HG02981 (cell line): Measurements from ENCODE around the gene MACF1.
A peak's percentile ranks its signal among the peaks of the same experiment; 100 is the strongest.
"Not testable (repeated sequence)": the region's sequence is repeated elsewhere in the genome, so short reads cannot be mapped to it uniquely, and the experiment has no call there.

Experiments
- ATAC-seq: cut with Tn5 transposase; IDR thresholded peaks from one replicate; pipeline ENCODE4 v1.9.1; 2021; ENCODE audit warnings: mild to moderate bottlenecking, moderate library complexity; ENCODE audit not compliant: unreplicated experiment

MACF1 gene

DNA sequence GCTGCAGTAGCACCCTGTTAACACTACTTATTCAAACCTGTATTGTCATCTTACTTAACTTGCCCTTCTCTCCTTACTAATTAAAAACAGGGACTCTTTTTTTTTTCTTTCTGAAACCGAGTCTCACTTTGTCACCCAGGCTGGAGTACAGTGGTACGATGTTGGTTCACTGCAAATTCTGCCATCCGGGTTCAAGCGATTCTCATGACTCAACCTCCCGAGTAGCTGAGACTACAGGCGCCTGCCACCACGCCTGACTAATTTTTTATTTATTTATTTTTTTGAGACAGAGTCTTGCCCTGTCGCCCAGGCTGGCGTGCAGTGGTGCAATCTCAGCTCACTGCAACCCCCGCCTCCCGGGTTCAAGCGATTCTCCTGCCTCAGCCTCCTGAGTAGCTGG is 3.9 kb downstream of the MACF1 start:
- ATAC-seq = not testable (repeated sequence)

DNA sequence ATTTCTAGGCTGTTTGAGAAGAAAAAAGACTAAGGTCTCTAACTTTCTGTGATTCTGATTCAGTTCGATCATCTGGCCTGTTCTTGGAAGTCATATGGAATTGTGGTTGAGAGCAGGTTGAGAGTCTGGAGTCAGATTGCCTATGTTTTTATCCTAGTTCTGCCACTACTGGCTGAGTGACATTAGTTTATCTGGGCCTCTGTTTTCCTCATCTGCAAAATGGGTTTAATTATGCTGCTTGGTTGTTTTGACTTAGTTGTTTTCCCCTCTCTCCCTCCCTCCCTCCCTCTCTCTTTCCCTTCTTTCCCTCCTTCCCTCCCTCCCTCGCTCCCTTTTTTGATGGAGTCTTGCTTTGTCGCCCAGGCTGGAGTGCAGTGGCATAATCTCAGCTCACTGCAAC is 6.2 kb downstream of the MACF1 start:
- ATAC-seq = no peak

DNA sequence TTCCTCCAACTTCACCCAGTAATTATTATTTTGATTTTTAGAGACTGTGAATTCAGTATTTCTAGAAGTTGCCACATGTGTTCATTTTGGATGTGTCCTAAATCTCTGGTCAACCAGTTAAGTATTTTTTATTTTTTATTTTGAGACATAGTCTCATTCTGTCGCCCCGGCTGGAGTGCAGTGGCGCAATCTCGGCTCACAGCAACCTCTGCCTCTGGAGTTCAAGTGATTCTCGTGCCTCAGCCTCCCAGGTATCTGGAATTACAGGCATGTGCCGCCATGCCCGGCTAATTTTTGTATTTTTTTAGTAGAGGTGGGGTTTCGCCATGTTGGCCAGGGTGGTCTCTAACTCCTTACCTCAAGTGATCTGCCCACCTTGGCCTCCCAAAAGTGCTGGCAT is 8.0 kb downstream of the MACF1 start:
- ATAC-seq = no peak

DNA sequence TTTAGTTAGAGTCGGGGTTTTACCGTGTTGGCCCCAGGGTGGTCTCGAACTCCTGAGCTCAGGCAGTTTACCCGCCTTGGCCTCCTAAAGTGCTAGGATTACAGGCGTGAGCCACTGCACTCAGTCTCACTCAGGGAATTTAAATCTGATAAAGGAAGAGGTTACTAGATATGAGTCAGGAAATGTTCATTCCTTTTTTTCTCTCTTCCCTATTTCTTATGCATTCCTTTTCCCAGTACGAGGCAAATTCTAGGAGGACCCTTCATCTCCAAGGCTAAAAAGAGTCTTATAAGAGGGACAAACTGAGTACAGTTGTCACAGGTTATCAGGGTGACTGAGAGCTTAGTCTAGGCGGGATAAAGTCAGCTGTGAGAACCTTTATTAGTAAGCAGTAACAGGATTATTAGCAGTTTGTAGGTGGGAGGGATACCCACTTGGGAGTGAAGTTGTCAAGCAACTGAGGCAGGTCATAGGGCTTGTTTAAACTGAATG is 9.1 kb downstream of the MACF1 start:
- ATAC-seq = no peak

DNA sequence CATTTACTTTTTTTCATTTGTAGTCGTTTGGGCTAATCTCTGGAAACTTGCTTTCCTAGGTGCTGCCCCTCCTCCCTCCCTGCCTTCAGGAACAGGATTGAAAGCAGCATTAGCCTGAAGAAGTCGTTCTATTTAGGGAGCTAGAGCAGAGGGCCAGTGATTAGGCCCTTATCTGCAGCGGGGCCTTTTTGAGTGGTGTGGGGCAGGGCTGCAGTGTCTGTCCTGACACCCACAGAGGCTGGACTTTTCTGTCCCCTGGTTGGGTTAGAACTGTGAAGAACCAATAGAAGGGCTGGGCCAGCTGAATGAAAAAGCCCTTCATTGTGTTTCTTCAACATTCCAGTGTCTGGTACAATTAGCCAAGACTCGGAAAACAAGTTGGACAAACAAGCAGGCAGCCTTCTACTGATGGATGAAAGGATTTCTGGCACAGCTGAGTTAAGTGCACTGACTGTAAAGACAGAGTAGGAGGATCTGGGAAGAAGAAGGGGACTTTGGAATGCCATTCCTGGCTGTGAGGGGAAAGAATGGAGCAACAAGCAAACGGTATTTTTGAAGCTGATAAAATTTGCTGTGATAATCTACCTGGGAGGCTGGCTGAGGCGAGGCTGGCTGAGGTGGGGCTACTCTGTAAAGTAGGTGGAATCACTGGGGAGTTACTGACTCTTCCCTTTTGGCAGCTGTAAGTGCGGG is 9.7 kb downstream of the MACF1 start:
- ATAC-seq = no peak

DNA sequence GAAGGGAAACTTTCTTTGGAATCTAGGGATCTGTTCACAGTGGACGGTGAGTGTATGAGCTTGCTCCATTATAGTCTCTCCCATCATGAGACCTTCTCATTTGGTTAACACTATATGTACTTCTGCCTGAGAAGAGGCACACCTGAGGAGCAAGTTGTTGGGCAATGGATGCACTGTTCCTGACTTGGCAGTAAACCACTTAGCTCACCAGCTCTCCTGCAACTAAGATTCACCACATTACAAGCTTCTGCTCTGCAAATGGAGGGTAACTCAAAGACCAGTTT is 10.2 kb downstream of the MACF1 start:
- no peak for ATAC-seq

DNA sequence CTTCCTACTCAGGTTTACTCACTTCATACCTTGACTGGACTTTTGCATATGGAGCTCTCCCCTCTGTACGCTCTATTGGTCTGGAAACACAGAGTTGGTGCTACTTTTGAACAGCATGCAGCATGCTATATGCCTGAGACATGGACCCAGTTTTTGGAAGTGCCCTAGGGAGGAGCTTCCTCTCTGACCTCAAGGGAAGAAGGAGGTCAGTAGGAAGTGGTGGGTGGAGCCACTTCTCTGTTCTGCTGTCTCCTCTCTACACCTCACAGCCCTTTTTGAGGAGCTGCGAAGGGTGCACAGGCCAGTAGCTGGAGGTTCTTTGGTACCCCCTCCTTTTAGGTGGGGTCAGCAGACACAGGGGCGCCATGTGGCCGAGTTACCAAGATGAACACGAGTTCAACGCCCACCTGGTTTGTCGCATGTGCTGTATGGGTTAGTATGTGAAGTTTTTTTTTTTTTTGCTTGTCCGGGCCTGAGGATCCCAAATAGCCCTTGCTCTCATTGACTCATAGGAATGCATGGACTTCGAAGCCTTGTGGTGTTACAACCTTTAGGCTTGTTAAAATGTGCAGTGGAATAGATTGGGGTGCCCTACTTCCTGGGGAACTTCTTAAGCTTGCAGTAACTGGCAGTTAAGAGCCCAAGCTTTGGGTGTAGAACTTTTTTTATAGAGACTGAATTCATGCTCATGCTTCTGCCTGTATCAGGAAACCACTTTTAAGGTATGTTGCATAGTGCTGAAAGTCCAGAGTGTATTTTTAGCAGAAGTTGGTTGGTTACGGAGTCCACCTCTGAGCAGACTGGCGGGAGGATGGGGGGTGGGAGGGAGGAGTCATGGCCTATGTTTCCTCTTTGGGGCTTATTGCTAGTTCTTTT is 10.7 kb downstream of the MACF1 start:
- ATAC-seq = peak; percentile 55

DNA sequence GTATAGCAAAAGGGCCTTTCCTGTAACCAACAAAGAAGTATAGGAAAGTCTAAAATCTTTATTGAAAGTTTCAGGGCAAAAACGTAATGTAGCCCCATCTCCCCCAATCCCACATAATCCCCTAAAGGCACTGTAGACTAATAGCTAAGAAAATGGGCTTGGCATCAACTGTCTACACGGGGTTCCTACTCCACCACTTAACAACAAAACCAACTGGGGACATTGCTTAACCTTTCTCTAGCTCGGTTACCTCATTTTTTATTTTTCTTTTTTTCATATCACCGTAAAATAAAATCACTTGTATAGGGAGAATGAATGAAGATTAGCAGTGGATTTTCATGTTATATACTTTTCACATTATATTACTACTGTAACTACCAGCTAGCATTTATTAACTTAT is 12.3 kb downstream of the MACF1 start:
- ATAC-seq = no peak

DNA sequence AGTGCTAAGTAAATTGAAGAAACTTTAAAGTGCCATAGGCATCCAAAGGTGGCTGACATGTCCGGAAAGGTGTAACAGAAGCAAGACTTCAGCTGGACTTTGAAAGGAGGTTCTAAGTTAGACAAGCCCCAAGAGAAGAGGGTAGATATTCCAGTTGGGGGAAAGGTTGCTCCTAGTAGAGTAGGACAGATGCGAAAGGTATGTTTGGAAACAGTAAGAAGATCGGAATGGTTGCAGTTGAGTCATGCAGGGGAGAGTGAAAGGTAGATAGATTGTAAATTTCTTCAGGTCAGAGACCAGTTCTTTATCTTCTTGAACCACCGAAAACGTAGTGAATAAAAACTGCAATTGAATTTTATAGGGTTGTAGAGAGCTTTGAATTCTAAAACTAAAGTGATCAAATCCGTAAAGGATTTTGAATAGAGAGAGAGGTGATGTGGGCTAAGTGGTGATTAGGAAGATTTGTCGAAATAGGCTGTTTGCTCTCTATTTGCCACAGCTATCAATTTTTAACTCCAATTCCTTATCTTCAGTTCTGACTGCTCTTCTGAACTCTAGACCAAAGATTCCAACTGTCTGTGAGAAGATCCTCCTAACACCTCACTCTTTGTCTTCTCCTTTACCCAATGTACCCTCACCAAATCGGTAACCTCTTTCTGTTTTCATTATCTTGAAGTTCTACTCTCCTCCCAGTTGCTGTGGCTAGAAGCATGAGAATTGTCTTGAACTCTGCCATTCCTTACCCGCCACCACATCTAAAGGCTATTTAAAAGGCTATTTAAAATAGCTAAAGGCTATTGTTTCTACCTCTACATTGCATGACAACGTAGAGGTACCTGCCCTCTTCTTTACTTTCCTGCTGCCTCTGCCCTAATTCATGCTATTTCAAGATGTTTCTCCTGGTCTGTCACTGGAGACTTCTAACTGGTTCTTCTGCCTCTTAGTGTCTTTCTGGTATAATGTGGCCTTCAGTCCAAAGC is 16.7 kb downstream of the MACF1 start:
- ATAC-seq = no peak

DNA sequence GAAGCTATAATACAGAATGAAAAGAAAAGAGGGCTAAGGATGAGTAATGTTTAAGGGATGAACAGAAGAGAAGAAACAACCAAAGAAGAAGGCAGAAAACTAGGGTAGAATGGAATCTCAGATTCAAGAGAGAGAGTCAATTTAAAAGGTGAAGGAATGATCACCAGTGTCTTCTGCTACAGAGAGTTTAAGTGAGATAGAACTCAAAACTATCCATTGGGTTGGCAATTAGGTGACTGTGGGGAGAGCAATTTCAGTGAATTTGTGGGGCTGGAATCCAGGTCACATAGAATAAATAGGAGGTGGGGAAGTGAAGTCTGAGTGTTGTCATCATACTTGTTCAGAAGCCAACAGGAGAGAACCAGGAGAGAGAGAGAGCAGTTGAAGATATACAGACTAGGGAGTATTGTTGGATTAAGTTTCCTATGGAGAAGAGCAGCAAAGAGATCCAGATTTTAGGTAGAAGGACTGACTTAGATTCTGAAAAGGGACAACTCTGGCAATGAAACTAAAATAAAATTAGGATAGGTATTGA is 19.9 kb downstream of the MACF1 start:
- ATAC-seq = no peak

DNA sequence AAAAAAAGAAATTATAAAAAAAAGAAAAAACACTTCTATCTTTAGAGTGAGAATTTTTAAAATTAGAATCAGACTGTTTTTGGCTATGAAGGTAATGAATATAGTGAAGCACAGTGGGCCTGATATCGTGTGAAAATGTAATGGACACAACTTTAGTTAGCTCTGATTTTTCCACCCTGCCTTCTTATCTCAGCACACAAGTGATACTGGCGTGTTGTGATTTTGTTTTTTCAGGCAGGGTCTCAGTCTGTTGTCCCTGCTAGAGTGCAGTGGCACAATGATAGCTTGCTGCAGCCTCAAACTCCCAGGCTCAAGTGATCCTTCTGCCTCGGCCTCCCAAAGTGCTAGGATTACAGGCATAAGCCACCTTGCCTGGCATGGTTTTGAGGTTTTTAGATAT is 22.3 kb downstream of the MACF1 start:
- ATAC-seq = no peak

DNA sequence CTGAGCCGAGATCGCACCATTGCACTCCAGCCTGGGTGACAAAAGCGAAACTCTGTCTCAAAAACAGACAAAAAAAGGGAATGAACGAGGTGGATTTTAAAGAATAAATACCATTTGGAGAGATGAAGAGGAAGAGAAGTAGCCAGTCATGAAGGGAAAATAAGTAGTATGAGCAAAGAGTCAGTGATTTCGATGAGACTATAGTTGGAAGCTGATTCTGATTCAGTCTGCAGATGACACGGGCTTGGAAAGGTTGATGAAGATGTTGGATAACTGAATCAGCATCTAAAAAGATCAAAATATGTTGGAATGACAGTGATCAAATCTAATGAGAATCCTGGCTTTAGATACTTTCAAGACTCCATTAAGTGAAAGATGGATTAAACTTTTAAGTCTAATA is 23.8 kb downstream of the MACF1 start:
- ATAC-seq = no peak

DNA sequence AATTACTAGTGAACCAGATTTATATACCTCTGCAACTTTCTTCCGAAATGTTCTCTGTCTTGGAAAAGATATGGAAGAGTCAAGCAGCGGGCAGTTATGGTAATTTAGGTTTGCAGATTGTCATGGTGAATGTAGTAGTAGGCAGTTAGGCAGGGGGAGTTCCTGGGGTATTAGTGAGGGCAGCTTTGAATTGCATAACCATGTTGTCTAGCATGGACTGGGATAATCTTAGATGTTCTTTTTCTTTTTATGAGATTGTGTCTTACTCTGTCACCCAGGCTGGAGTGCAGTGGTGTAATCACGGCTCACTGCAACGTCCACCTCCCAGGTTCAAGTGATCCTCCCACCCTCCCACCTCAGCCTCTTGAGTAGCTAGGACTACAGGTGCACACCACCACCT is 25.0 kb downstream of the MACF1 start:
- ATAC-seq = no peak

DNA sequence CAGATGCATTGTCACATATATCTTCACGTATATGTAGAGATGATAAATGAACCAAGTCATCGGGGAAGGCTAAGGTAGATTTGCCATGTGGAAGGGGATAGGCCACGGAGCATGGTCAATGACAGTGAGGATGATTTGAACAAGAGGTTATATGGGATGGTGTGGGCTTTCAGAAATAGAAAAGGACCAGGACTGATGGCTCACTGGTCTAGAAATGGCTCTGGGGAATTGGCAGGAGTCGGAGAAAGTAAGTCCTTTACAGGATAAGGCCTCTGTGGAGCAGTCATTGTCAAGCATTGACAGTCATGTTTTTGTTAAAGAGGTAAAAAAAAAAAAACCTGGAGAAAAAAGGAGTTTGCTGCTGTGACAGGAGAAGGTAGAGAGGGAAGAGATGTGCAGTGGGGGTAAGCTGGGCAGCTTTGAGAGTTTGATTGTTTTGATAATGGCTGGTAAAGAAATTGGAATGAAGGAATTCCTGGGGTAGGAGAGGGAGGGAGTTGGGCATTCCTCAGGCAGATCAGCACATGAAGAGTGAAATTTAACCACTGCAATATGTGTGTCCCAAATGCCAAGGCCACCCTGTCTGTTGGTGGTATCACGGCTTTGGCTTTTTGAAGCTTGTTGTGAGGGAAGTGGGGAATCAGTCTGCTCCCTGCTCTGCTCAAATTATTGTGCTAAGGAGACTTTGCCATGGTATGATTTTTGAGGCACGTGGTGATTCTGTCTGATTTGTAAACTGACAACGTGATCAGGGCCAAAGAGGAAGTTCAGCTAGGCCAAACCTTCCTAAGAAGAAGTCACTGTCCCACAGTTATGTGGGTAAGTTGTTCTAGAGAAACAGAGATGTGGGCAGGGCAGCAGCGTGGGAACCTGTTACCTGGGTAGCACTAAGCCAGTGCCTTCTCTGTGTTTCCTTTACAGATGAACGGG is 26.0 kb downstream of the MACF1 start:
- ATAC-seq = no peak

DNA sequence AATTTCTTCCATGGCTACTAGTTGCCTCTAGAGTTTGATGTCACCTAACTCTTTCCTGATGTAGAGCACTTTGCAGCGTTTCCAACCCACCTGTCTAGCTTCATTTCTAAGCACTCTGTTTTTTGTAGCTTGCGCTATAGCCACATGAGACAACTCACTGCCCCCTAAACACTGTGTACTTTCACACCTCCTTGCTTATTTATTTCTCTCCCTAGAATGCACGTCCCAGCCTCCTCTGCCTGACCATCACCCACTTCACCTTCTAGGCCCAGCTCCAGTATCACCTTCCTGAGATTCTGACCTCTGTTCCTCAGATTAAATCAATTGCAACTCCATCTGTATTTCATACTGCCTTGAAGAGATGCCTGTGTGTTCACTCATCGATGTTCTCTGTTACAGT is 32.5 kb downstream of the MACF1 start:
- no peak for ATAC-seq

DNA sequence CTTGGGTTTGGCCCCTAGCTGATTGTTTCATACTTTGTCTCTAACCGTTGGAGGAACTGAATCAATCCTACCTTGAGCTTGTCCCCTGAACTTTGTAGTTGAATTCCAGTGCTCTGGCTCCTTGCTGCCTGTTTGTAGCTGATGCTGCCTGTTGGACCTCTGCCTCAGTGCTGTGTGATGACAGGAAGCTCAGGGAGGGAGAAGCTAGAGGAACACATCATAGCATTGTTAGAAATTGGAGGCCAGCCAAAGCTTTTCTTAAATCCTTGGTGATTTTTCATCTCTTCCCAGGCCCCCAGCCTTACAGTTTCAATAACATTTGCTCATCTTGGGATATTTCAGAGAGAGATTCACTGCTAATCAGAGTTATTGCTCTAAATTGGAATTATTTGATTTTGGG is 34.0 kb downstream of the MACF1 start:
- ATAC-seq = no peak

DNA sequence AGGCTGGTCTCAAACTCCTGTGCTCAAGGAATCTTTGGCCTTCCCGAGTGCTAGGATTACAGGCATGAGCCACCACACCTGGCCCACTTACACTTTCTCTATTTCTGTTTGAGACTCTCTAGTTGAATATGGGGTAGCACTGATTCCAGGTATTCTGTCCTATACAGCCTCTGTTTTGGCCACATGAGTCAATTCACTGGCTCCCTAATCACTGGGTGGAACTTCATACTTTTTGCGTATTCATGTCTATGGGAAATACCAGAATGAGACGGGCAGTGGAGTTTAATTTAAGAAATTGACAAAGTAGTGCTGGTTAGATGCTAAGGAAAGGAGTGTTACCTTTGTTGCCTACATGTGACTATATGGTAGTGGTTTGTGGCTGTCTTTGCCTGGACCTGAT is 35.5 kb downstream of the MACF1 start:
- ATAC-seq = no peak

DNA sequence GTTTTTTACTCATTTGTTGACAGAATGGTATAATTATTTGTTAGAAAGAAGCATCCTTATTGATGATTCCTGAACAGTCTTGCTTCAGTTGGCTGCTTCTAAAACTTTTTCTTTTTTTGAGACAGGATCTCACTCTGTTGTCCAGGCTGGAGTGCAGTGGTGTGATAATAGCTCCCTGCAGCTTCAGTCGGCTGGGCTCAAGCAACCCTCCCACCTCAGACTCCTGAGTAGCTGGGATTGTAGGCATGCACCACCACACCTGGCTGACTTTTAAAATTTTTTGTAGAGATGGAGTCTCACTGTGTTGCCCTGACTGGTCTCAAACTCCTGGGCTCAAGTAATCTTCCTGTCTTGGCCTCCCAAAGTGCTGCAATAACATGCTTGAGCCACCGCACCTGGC is 38.8 kb downstream of the MACF1 start:
- no peak for ATAC-seq

DNA sequence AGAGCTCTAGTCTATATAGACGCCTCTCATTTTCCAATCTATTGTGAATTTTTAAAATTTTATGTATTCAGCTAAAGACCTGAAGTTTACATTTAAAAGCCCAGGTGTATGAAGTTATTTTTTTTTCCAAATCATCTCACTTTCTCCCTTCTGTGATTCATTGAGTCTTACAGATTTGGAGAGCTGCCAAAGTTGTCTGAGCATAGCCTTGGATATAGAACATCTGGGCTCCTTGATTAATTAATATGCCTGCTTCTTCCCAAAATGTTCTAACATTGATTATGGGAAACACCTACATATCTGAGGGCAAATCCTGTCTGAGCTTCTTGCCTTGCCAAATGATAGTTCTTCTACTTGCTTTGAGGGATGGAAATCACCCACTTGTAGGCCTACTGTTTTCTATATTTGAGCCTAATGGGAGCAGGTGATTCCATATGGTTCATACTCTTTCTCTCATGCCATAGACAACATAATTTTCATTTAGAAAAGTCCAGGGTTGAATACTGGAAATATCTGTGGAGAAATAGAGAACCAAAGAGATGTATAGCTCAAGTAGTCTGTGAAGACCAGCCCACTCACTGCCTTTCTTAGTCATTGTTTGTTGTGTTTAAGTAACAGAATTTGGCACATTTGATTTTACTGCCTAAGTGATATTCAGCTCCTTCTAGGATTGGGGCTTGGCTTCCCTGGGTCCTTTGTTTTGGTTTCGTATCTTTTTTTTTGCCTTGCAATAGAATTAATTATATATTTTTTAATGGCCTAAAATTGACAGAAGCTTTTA is 46.2 kb downstream of the MACF1 start:
- no peak for ATAC-seq
